Measurements from ENCODE around the gene INPP5J.

The INPP5J gene

GRCh38 chr22:31120642-31121041 is 2.1 kb upstream of the INPP5J start:
- TF ChIP-seq MAX (IDR thresholded peaks at IDR 0.05; ENCODE audit: low read depth, low read length), result no peak
- TF ChIP-seq CTCF (IDR thresholded peaks at IDR 0.05; ENCODE audit: low read depth, low read length), result no peak
- no peak for TF ChIP-seq MYC (IDR thresholded peaks at IDR 0.05; ENCODE audit: low read depth, low read length)
- TF ChIP-seq POLR2A (IDR thresholded peaks at IDR 0.05; ENCODE audit: extremely low read depth, insufficient read length), result no peak
- no peak for DNase-seq (ENCODE audit: low read depth)
- H3K4me3 ChIP-seq (ENCODE audit: low read depth, low read length), result no peak overlapping the region

- no peak overlapping the region for H3K4me3 ChIP-seq (ENCODE audit: low read depth, low read length)
- DNase-seq (ENCODE audit: low read depth), result no peak
- TF ChIP-seq CTCF (IDR thresholded peaks at IDR 0.05; ENCODE audit: low read depth, low read length), result no peak
- no peak for TF ChIP-seq MYC (IDR thresholded peaks at IDR 0.05; ENCODE audit: low read depth, low read length)
- TF ChIP-seq POLR2A (IDR thresholded peaks at IDR 0.05; ENCODE audit: extremely low read depth, insufficient read length), result no peak
- TF ChIP-seq MAX (IDR thresholded peaks at IDR 0.05; ENCODE audit: low read depth, low read length), result no peak
These were observed 1.4 kb upstream of the INPP5J start for GRCh38 chr22:31121403-31121802.

GRCh38 chr22:31122196-31122531 is 602 bp upstream of the INPP5J start:
- DNase-seq (ENCODE audit: low read depth), result no peak
- no peak overlapping the region for H3K4me3 ChIP-seq (ENCODE audit: low read depth, low read length)
- TF ChIP-seq POLR2A (IDR thresholded peaks at IDR 0.05; ENCODE audit: extremely low read depth, insufficient read length) (no peak), CTCF (IDR thresholded peaks at IDR 0.05; ENCODE audit: low read depth, low read length) (no peak), MAX (IDR thresholded peaks at IDR 0.05; ENCODE audit: low read depth, low read length) (no peak), MYC (IDR thresholded peaks at IDR 0.05; ENCODE audit: low read depth, low read length) (no peak)

GRCh38 chr22:31123292-31123602 is 481 bp downstream of the INPP5J start:
- no peak overlapping the region for H3K4me3 ChIP-seq (ENCODE audit: low read depth, low read length)
- TF ChIP-seq MYC (IDR thresholded peaks at IDR 0.05; ENCODE audit: low read depth, low read length), result no peak
- no peak for TF ChIP-seq MAX (IDR thresholded peaks at IDR 0.05; ENCODE audit: low read depth, low read length)
- no peak for TF ChIP-seq CTCF (IDR thresholded peaks at IDR 0.05; ENCODE audit: low read depth, low read length)
- no peak for TF ChIP-seq POLR2A (IDR thresholded peaks at IDR 0.05; ENCODE audit: extremely low read depth, insufficient read length)
- no peak for DNase-seq (ENCODE audit: low read depth)

- TF ChIP-seq CTCF (IDR thresholded peaks at IDR 0.05; ENCODE audit: low read depth, low read length) (no peak), MAX (IDR thresholded peaks at IDR 0.05; ENCODE audit: low read depth, low read length) (no peak), MYC (IDR thresholded peaks at IDR 0.05; ENCODE audit: low read depth, low read length) (no peak), POLR2A (IDR thresholded peaks at IDR 0.05; ENCODE audit: extremely low read depth, insufficient read length) (no peak)
- H3K4me3 ChIP-seq (ENCODE audit: low read depth, low read length), result no peak overlapping the region
- no peak for DNase-seq (ENCODE audit: low read depth)
These were observed 1.5 kb downstream of the INPP5J start for GRCh38 chr22:31124290-31124689.
